ENCODE results near the gene ZNF518B. TPM values are rescaled to one million over a fixed set of nuclear protein-coding genes. Genes with fewer than 3 reads are reported as not detected.

ZNF518B gene
- total RNA-seq, 4 donors from 2014 or later = 3.8 to 37.2 (median 14.5) TPM

- Histone ChIP-seq H3K4me1 (peaks cover 0 to 29% (median 7%) of the 10 kb centered on the region in 3 donors), H3K9me3 (peaks cover 0 to 5% (median 0%) of the 10 kb centered on the region in 3 donors), H3K27me3 (peaks cover 0 to 16% (median 0%) of the 10 kb centered on the region in 4 donors), H3K4me3 (no peak overlapping the region), H3K36me3 (peaks cover 0 to 53% (median 0%) of the 10 kb centered on the region in 3 donors), H3K27ac (no peak overlapping the region)
- no peak for TF ChIP-seq CTCF (IDR thresholded peaks at IDR 0.05)
- TF ChIP-seq POLR2A (IDR thresholded peaks at IDR 0.05) = no peak
- no peak for DNase-seq
- 78 to 83% methylated on average over 3 of the region's 6 CpGs for WGBS, 2 donors
- intact Hi-C loops (cut with DNase I) = no loop called here
Observed at GRCh38 chr4:10454726-10455125, 2.5 kb downstream of the ZNF518B start.

GRCh38 chr4:10454121-10454520 is 3.1 kb downstream of the ZNF518B start:
- peaks cover 0 to 29% (median 7%) of the 10 kb centered on the region in 3 donors for H3K4me1 ChIP-seq
- H3K36me3 ChIP-seq = peaks cover 0 to 56% (median 0%) of the 10 kb centered on the region in 3 donors
- intact Hi-C loops (cut with DNase I) = no loop called here
- no peak overlapping the region for H3K4me3 ChIP-seq
- H3K27me3 ChIP-seq = peaks cover 0 to 10% (median 0%) of the 10 kb centered on the region in 4 donors
- no peak overlapping the region for H3K27ac ChIP-seq
- TF ChIP-seq CTCF (IDR thresholded peaks at IDR 0.05) = no peak
- TF ChIP-seq POLR2A (IDR thresholded peaks at IDR 0.05) = no peak
- WGBS, 2 donors = 90 to 100% methylated on average over 1 of the region's 1 CpG
- no peak for DNase-seq
- H3K9me3 ChIP-seq = peaks cover 0 to 8% (median 0%) of the 10 kb centered on the region in 3 donors

- TF ChIP-seq CTCF (IDR thresholded peaks at IDR 0.05) = no peak
- no peak for TF ChIP-seq POLR2A (IDR thresholded peaks at IDR 0.05)
- no peaks in the 10 kb centered on the region for H3K27me3 ChIP-seq
- H3K36me3 ChIP-seq = peaks cover 0 to 91% (median 7%) of the 10 kb centered on the region in 3 donors
- no peak for DNase-seq
- no peak overlapping the region for H3K27ac ChIP-seq
- 78 to 89% methylated on average over 5 of the region's 5 CpGs for WGBS, 2 donors
- no peak overlapping the region for H3K4me3 ChIP-seq
- intact Hi-C loops (cut with DNase I) = no loop called here
- H3K9me3 ChIP-seq = peaks cover 0 to 56% (median 36%) of the 10 kb centered on the region in 3 donors
- H3K4me1 ChIP-seq = no peaks in the 10 kb centered on the region
Observed at GRCh38 chr4:10448991-10449390, 8.2 kb downstream of the ZNF518B start.

GRCh38 chr4:10442976-10443375 is 14.2 kb downstream of the ZNF518B start:
- Histone ChIP-seq H3K36me3 (peaks cover 0 to 39% (median 7%) of the 10 kb centered on the region in 3 donors), H3K9me3 (peaks cover 0 to 59% (median 41%) of the 10 kb centered on the region in 3 donors), H3K27me3 (no peaks in the 10 kb centered on the region), H3K4me3 (no peak overlapping the region), H3K4me1 (no peaks in the 10 kb centered on the region), H3K27ac (no peak overlapping the region)
- 88 to 93% methylated on average over 5 of the region's 5 CpGs for WGBS, 2 donors
- TF ChIP-seq POLR2A (IDR thresholded peaks at IDR 0.05) = no peak
- TF ChIP-seq CTCF (IDR thresholded peaks at IDR 0.05) = no peak
- intact Hi-C loops (cut with DNase I) = no loop called here
- no peak for DNase-seq

- WGBS, 2 donors = 83 to 85% methylated on average over 4 of the region's 4 CpGs
- Histone ChIP-seq H3K27ac (no peak overlapping the region), H3K36me3 (peaks cover 0 to 27% (median 7%) of the 10 kb centered on the region in 3 donors), H3K4me1 (no peaks in the 10 kb centered on the region), H3K9me3 (peaks cover 0 to 46% (median 31%) of the 10 kb centered on the region in 3 donors), H3K4me3 (no peak overlapping the region), H3K27me3 (no peaks in the 10 kb centered on the region)
- no peak for TF ChIP-seq POLR2A (IDR thresholded peaks at IDR 0.05)
- no peak for TF ChIP-seq CTCF (IDR thresholded peaks at IDR 0.05)
- intact Hi-C loops (cut with DNase I) = no loop called here
- DNase-seq = no peak
Observed at GRCh38 chr4:10441512-10441911, 15.7 kb downstream of the ZNF518B start.

Data from esophagus squamous epithelium (tissue), 5 donors.